ENCODE results near the gene VWA8.

- TF ChIP-seq POLR2AphosphoS5 (IDR thresholded peaks at IDR 0.05; ENCODE audit: low read depth, low read length) (no peak), REST (IDR thresholded peaks at IDR 0.05; ENCODE audit: insufficient read depth in 1 of 2, low read depth in 2 of 2, low read length in 2 of 2) (no peak)
Measured at GRCh38 chr13:41651413-41652058, 309.4 kb downstream of the VWA8 start.
